Peyer's patch (tissue), 4 donors: ENCODE results near the gene PCNA. TPM values are rescaled to one million over a fixed set of nuclear protein-coding genes. Genes with fewer than 3 reads are reported as not detected.
"Not testable (repeated sequence)": the region's sequence is repeated elsewhere in the genome, so short reads cannot be mapped to it uniquely, and the experiment has no call there.

Experiments used
- DNase-seq, 3 donors: peaks; one replicate each; pipeline ENCODE4 v3.0.0-alpha.2; 2017 to 2019
- H3K27ac ChIP-seq, 4 donors: fragments of 200-600 bp; sonication (generic); one replicate each; pipeline ENCODE4 v1.5.1; 2016 to 2019
- H3K27me3 ChIP-seq, 2 donors: fragments of 200-600 bp; sonication (generic); one replicate each; pipeline ENCODE4 v1.5.1; 2019
- H3K36me3 ChIP-seq, 3 donors: fragments of 200-600 bp; sonication (generic); one replicate each; pipeline ENCODE4 v1.5.1; 2016 to 2019
- H3K4me1 ChIP-seq, 4 donors: fragments of 200-600 bp; sonication (generic); one replicate each; pipeline ENCODE4 v1.5.1; 2016 to 2019
- H3K4me3 ChIP-seq, 4 donors: fragments of 200-600 bp; sonication (generic); 1 replicate in 3 of 4; 2 replicates in 1 of 4; pipeline ENCODE4 v1.5.1; 2016 to 2019; ENCODE audit warnings: mild to moderate bottlenecking in 1 of 4
- H3K9me3 ChIP-seq, 4 donors: fragments of 200-600 bp; sonication (generic); one replicate each; pipeline ENCODE4 v1.5.1; 2016 to 2019; ENCODE audit warnings: mild to moderate bottlenecking in 1 of 4
- CTCF ChIP-seq, 6 experiments: fragments of 450-650 bp in 4 of 6; fragments of 200-600 bp in 2 of 6; sonication (generic) in 1 of 6; IDR thresholded peaks; one replicate each; pipeline ENCODE4 v1.5.1; 2017 to 2019; ENCODE audit warnings: antibody characterized with exemption in 6 of 6, mild to moderate bottlenecking in 3 of 6, moderate library complexity in 1 of 6
- POLR2A ChIP-seq, 2 donors: fragments of 450-650 bp; IDR thresholded peaks; one replicate each; pipeline ENCODE4 v1.5.1; 2017; ENCODE audit warnings: antibody characterized with exemption in 2 of 2, mild to moderate bottlenecking in 2 of 2, moderate library complexity in 2 of 2
- total RNA-seq, 4 donors: library from RNA; depleted of rRNA; stranded (reverse); fragments of >200 nt; gene quantifications; one replicate each; pipeline ENCODE4 v1.1.0, GENCODE V29; 2016

PCNA gene
- total RNA-seq, 4 donors from 2014 or later: 23.3 to 103 (median 46.0) TPM

GRCh38 chr20:5109276-5109675 lies 10.5 kb downstream of the PCNA start:
- no peak for TF ChIP-seq POLR2A (IDR thresholded peaks at IDR 0.05)
- no peak for TF ChIP-seq CTCF (IDR thresholded peaks at IDR 0.05)
- Histone ChIP-seq H3K4me1 (peaks cover 0 to 16% (median 7%) of the 10 kb centered on the region in 4 donors), H3K27me3 (no peaks in the 10 kb centered on the region), H3K4me3 (no peak overlapping the region), H3K9me3 (no peaks in the 10 kb centered on the region), H3K36me3 (peaks cover 0 to 58% (median 0%) of the 10 kb centered on the region in 3 donors), H3K27ac (no peak overlapping the region)
- DNase-seq: no peak

DNA sequence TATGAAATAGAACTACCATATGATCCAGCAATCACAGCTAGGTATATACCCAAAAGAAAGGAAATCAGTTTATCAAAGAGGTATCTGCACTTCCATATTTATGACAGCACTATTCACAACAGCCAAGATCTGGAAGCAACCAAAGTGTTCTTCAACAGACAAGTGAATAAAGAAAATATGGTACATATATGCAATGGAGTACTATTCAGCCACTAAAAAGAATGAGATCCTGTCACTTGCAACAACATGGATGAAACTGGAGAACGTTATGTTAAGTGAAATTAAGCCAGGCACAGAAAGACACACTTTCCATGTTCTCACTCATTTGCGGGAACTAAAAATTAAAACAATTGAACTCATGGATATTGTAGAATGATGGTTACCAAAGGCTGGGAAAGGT lies 15.3 kb downstream of the PCNA start:
- Histone ChIP-seq H3K27ac (no peak overlapping the region), H3K27me3 (no peaks in the 10 kb centered on the region), H3K4me1 (peaks cover 0 to 5% (median 0%) of the 10 kb centered on the region in 4 donors), H3K9me3 (no peaks in the 10 kb centered on the region), H3K4me3 (no peak overlapping the region), H3K36me3 (peaks cover 0 to 82% (median 0%) of the 10 kb centered on the region in 3 donors)
- TF ChIP-seq CTCF (IDR thresholded peaks at IDR 0.05) (no peak), POLR2A (IDR thresholded peaks at IDR 0.05) (no peak)
- no peak for DNase-seq

DNA sequence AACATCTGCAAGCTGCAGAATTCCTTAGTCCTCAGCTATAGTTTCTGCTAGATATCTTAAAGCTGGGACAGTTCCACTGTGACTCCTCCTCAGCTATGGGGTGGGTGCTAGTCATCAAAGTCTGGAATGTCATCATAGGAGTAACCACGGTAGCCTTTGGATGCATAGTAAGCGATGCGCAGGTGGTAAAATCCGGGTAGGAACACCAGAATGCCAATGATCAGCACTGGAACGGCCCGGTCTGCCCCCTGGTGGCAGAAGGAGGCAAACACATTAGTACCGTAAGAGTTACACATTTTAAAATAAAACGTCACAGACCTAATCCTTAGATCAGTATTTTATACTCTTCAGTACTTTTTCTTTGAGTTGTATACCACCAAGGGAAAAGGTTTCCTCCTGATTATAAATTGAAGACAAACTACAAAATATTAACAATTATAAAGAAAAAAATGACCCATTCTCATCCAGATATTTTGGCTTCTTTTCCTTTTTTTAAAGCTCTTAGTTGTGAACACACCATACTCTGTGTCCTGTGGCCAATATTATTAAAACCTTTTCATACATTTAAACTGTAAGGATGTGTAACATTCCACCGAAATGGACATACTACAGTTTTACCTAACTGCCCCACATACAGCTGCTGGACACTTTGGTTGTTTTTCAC lies 18.9 kb downstream of the PCNA start:
- no peaks in the 10 kb centered on the region for H3K27me3 ChIP-seq
- no peaks in the 10 kb centered on the region for H3K4me1 ChIP-seq
- peaks cover 0 to 68% (median 0%) of the 10 kb centered on the region in 3 donors for H3K36me3 ChIP-seq
- DNase-seq: peak; percentile 77 to 92 (median 78)
- no peak overlapping the region for H3K4me3 ChIP-seq
- TF ChIP-seq CTCF (IDR thresholded peaks at IDR 0.05): peak; percentile 77 to 96 (median 84)
- TF ChIP-seq POLR2A (IDR thresholded peaks at IDR 0.05): no peak
- H3K27ac ChIP-seq: no peak overlapping the region
- no peaks in the 10 kb centered on the region for H3K9me3 ChIP-seq

GRCh38 chr20:5099909-5100308 lies 19.8 kb downstream of the PCNA start:
- peaks cover 0 to 59% (median 0%) of the 10 kb centered on the region in 3 donors for H3K36me3 ChIP-seq
- not testable (repeated sequence) for H3K27me3 ChIP-seq

GRCh38 chr20:5099009-5099408 lies 20.7 kb downstream of the PCNA start:
- H3K9me3 ChIP-seq, DNase-seq, H3K27me3 ChIP-seq, H3K27ac ChIP-seq, H3K4me3 ChIP-seq, H3K4me1 ChIP-seq: not testable (repeated sequence)
- peaks cover 0 to 50% (median 0%) of the 10 kb centered on the region in 3 donors for H3K36me3 ChIP-seq

More at GRCh38 chr20:5099909-5100308, 19.8 kb downstream of the PCNA start:
- not testable (repeated sequence) for H3K4me3 ChIP-seq, H3K27ac ChIP-seq, H3K4me1 ChIP-seq, H3K9me3 ChIP-seq, DNase-seq

DNA sequence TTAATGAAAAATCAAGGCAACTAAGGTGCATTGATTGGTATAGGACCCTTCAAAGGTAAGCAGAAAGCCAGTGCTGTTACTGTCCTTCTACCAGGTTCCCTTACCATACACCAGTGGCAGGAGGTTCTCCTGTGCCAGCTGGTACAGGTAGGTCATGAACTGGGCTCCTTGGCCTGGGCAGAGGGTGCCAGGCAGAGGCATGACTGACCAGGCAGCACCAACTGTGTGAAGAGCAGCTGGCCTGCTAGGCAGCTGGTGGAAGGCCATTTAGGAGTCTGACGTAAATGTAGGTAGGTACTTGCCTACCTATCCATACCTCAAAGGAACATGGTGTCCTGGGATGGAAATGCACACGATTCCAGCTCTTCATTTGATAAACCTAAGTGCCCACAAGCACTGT lies 23.3 kb downstream of the PCNA start:
- Histone ChIP-seq H3K36me3 (peaks cover 0 to 32% (median 0%) of the 10 kb centered on the region in 3 donors), H3K9me3 (no peaks in the 10 kb centered on the region), H3K4me3 (no peak overlapping the region), H3K27ac (no peak overlapping the region), H3K27me3 (no peaks in the 10 kb centered on the region), H3K4me1 (no peaks in the 10 kb centered on the region)
- no peak for DNase-seq
- TF ChIP-seq POLR2A (IDR thresholded peaks at IDR 0.05) (no peak), CTCF (IDR thresholded peaks at IDR 0.05) (no peak)

DNA sequence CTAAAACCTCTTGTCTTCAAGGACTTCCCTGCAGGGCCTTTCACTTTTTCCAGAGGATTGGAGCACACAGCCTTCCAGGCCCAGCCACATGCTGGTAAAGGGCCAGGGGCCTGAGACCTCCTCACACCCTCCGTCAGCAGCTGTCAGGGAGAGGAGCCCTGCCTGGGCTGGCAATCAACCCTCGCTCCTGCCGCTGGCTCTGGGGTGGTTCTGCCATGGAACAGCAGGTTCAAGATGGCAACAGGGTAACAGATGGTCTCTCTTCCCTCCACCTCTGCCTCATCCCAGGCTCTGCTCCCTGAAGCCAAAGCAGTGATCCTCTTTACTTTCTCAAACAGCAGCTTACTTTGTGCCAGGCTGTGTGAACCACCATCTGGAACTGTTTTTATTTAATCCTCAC lies 23.8 kb downstream of the PCNA start:
- TF ChIP-seq POLR2A (IDR thresholded peaks at IDR 0.05) (no peak), CTCF (IDR thresholded peaks at IDR 0.05) (no peak)

More for the DNA sequence above, 23.8 kb downstream of the PCNA start:
- no peak overlapping the region for H3K4me3 ChIP-seq
- no peaks in the 10 kb centered on the region for H3K9me3 ChIP-seq
- no peak for DNase-seq
- peaks cover 0 to 30% (median 0%) of the 10 kb centered on the region in 3 donors for H3K36me3 ChIP-seq
- no peaks in the 10 kb centered on the region for H3K4me1 ChIP-seq
- H3K27me3 ChIP-seq: no peaks in the 10 kb centered on the region
- no peak overlapping the region for H3K27ac ChIP-seq
